Activated CD8-positive, alpha-beta memory T cell treated with anti-CD3 and anti-CD28 coated beads for 36 hours (primary cell): ENCODE measurements around the gene SHC2. TPM values are rescaled to one million over a fixed set of nuclear protein-coding genes. Genes with fewer than 3 reads are reported as not detected.

Experiments
- CTCF ChIA-PET: fragments of 350-600 bp; sonication (Branson Sonifier 250); formaldehyde crosslinking; loops from one replicate; lab custom pipeline; 2021; ENCODE audit warnings: antibody characterized with exemption; lab: Charles Lee
- POLR2A ChIA-PET: fragments of 350-600 bp; sonication (Branson Sonifier 250); formaldehyde crosslinking; loops from one replicate; lab custom pipeline; 2021; ENCODE audit warnings: antibody characterized with exemption; lab: Charles Lee
- total RNA-seq, 2 experiments: library from RNA; stranded (reverse); gene quantifications; one replicate each; pipeline ENCODE4 v1.2.3, GENCODE V29; 2021

Gene SHC2
- total RNA-seq, 2 experiments from 2014 or later = not detected

DNA sequence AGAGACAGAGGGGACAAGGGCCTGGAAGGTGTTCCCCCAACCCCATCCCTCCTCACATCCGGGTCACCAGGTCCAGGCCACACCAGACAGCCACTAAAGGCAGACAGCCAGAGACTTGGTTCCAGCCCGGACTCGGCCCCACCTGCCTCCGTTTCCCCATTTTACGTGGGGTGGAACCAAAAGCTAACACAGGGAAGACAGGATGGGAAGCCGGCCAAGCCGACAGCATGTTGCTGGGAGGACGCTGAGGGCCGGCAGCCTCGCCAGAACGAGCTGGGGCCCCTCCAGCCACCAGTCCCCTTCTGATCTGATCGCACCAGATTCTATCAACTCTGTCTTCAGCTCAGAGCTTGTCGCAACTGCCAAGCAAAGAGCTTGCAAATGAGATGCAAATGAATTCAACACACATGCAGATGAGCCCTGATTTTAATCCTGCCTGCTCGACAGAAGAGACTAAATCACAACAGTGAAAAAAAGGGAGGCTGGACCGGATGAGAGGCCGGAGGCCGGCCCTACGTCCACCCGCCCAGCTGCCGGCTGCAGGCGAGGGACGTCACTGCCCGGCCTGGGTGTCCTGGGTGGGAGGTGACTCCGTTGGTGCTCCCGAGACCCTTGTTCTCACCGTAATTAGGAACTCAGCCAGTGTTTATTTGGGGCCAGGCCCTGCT lies 17.5 kb upstream of the SHC2 start:
- ChIA-PET POLR2A (no interaction called here), CTCF (no interaction called here)

DNA sequence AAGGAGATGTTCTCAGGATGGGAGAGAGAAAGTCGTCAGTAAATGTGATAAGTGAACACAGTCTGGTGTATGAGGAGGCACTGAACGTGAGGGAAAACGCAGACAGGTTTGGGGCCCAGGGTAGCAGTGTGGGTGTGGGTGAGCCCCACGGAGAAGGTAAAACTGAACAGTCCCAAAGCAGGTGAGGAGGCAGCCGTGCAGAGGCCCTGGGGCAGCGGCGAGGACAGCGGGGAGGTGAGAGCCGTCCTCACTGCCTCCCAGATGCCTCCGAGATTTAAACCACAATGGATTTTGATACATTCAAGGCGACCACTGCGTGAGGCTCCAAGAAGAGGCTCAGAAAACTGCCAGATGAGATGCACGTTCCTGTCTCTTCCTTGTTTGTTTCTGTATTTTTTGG lies 14.5 kb upstream of the SHC2 start:
- CTCF ChIA-PET = no interaction called here
- POLR2A ChIA-PET = no interaction called here

DNA sequence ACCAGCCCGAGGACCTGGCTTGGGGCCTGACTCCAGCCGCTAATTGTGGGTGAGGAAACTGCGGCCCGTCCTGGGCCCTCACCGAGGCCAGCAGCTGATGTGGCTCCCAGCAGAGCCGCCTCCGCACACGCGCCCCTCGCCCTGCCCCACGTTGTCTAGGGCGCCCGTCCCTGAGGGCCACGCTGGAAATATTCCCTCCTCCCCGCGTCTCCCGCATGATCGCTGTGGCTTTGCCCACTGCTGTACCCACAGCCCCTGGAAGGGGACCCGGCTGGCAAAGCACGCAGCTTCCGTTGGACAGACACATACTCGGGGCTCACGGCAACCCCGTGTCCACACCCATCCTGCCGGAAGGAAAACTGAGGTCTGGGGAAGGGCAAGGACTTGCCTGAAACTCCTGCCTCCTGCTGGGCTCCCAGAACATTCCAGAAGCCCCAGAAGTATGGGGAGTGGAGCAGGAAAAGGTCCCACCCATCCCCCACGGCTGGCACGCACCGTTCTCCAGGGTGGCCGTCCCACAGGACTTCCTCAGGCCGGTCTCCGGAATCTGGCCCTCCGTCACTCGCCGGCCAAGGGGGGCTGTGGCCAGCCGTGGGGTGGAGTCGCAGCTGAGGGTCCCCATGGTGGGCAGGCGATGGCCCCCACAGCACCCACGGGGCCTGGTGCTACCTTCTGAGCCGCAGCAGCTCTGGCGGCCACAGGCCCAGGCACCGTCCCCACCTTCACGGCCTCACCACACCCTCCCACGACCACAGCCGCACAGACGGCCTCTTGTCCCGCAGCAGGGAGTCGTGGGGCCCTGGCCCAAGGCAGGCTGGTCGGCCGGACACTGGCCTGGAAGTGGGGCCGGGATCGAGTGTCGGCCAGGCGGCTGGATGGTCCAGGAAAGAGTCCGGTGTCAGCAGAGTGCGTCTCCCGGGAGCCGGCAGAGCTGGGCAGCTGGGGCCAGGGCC lies 13.6 kb upstream of the SHC2 start:
- POLR2A ChIA-PET = no interaction called here

DNA sequence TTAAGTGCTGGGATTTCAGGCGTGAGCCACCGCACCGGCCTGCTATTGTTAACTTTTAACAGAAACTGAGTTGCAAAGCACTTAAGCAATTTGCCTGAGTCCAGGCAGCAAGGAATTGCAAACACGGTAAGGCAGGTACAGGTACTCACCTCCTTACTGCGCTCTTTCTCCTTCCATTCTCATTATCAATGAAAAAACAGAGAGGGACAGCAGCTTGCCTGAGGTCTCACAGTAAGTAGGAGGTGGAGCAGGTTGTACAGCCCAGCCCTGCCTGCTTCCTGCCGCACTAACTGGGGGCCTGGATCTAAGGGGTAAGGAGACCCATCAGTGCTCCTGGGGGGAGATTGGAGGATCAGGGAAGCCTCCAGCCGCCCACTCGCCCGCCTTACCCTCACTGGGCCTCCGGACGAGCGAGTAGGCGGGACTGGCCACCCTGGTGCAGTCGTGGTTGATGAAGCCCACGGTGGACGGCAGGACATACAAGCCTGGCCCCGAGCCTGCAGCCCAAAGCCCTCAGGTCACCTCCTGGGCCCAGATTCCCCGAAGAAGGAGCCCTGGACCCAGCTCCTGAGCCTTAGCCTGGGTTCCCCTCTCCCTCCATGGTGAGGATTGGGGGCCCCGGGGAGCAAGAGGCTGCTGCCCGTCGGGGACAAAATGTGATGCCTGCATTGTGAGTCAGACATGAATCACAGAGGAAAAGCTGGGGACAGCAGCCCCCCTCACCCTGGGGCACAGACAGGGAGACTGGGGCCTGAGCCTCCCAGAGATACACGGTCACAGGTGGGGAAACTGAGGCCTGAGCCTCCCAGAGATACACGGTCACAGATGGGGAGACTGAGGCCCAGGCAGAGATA lies 11.4 kb upstream of the SHC2 start:
- CTCF ChIA-PET = no interaction called here
- POLR2A ChIA-PET = no interaction called here

More for the DNA sequence above, 13.6 kb upstream of the SHC2 start:
- CTCF ChIA-PET = no interaction called here

DNA sequence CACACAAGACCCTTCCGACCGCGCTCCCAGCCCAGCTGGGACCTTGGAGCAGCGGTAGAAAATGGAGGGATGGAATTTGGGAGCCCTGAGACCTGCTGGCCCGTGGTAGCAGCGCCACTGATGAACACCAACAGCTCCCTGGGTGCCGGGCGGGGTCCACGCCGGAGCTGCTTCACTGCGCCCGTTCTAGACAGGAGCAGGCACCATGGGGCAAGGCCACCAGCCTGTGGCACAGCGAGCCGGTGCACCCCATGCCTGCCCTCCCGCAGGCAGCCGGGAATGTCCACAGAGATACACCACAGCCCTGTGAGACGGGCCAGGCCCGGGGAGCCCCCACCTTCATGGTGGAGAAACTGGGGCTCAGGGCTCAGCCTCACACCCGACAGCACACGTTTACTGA lies 9.9 kb upstream of the SHC2 start:
- POLR2A ChIA-PET = no interaction called here

DNA sequence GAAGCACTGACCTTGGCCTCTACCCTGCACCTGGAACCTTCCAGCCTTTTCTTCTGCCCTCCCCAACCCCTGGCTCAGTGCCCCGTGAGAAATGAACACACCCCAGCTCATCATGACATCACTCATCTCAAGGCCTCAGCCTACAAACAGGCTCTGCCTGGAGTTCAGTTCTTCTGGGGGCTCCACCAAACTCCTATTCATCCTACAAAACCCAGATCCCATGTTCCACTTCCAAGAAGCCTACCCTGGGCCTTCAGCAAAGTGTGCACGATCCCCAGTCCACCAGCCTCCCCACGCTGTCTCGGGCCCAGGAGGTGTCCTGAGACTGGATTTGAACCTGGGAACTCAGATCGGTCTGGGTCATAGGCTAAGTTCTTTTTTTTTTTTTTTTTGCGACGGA lies 9.0 kb upstream of the SHC2 start:
- ChIA-PET POLR2A (no interaction called here), CTCF (no interaction called here)

More for the DNA sequence above, 9.9 kb upstream of the SHC2 start:
- CTCF ChIA-PET = no interaction called here

DNA sequence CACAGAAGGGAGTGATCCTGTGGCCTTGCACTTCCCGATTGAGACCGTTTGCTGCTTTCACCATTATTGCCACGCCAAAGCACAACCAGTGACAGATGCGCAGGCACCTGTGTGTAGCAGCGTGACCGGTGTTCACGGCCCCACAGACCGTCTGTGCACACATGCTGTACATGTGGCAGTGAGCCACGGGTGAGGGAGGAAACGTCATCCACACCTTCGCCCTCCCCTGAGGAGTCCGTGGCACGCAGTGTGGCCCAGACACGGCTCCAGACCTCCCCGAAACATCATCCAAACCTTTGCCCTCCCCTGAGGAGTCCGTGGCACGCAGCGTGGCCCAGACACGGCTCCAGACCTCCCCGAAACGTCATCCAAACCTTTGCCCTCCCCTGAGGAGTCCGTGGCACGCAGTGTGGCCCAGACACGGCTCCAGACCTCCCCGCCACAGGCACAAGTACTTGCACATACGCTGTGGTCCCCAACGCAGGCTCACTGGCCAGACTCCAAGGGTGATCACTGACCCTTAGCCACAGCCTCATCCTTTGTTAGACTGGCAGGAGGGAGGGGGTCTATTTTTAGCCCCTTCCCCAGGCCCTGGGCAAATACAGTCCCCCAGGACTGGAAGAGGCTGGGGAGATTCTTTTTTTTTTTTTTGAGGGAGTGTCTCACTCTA lies 7.9 kb upstream of the SHC2 start:
- ChIA-PET CTCF (no interaction called here), POLR2A (no interaction called here)

DNA sequence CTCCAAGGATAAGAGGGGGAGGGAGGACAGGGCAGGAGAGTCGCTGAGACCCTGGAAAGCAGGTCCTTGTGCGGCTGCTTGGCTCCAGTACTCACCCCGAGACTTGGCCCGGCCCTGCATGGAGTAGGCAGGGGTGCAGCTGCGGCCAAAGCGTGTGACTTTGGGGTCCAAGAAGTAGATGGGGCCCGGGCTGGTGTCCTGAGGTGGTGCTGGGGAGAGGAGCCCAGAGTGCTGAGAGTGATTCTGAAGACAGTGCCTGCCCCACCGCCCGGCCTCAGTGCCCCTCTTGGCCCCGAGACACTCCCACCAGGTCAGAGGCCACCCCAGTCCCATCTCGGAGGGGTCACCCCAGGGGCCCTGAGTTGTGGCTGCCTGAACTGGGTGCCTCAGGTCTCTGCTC lies 6.7 kb upstream of the SHC2 start:
- POLR2A ChIA-PET = no interaction called here
- CTCF ChIA-PET = no interaction called here

DNA sequence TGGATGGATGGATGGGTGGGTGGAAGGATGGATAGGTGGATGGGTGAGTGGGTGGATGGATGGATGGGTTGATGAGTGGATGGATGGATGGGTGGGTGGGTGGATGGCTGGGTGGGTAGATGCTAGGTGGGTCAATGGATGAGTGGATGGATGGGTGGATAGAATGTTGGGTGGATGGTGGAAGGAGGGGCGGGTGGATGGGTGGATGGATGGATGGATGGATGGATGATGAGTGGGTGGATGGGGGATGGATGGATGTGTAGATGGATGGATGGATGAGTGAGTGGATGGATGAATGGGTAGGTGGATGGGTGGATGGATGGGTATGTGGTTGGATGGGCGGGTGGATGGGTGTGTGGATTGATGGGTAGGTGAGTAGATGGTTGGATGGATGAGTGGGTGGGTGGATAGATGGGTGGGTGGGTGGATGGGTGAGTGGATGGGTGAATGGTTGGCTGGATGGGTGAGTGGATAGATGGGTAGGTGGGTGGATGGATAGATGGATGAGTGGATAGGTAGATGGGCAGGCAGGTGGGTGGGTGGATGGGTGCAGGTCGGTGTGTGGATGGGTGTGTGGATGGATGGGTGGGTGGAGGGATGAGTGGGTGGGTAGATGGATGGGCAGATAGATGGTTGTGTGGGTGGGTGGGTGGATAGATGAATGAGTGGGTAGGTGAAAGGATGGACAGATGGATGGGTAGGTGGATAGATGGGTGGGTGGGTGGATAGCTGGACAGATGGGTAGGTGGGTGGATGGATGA lies 4.4 kb upstream of the SHC2 start:
- POLR2A ChIA-PET = no interaction called here
- CTCF ChIA-PET = no interaction called here

DNA sequence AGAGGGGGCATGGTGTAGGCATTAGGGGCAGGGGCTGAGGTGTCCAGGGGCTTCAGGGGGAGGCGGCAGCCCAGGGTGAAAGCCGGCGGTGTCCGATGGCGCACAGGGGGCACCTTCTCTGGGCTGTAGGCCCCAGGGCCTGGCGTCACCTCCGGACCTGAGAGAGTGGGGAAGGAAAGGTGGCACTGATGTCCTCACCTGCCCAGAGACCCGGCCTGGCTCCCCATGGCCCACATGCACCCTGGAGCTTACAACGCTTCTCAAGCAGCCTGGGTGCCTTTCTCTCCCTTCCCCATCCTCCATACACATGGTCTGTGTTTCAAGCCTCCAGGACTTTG lies 3.3 kb upstream of the SHC2 start:
- POLR2A ChIA-PET = no interaction called here
- CTCF ChIA-PET = no interaction called here

DNA sequence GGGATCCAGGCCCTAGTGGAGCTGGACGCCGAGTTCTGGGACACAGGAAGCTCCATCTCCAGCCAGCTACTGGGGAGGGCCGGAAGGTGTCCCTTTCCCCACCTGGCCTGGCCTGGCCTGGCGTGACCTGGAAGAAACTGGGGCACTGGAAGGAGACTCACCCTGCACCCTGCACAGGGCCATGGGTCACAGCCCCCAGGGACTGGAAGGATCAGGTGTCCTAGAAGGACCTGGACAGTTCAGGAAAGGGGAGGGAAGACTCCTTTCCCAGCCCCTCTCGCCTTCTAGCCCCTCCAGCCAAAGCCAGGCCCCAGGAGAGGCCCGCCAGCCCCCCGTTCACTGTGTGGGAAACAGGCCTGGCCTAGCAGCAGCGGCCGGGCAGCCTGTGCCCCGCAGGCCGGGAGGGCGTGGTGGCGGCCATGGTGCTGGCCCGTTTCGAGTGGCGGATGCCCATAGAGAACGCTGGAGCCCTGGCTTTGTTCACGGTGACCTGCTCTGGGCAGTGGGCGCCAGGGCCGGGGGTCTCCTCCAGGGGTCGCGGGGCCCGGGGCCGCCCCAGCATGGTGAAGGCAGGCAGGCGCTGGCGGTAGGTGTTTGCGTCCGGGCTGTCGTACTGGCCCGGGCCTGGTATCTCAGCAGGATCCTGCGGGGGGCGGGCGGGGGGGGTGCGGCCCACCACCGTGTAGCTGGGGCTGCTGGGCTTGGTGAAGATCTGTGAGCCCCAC lies 2.8 kb upstream of the SHC2 start:
- CTCF ChIA-PET = no interaction called here
- POLR2A ChIA-PET = no interaction called here

DNA sequence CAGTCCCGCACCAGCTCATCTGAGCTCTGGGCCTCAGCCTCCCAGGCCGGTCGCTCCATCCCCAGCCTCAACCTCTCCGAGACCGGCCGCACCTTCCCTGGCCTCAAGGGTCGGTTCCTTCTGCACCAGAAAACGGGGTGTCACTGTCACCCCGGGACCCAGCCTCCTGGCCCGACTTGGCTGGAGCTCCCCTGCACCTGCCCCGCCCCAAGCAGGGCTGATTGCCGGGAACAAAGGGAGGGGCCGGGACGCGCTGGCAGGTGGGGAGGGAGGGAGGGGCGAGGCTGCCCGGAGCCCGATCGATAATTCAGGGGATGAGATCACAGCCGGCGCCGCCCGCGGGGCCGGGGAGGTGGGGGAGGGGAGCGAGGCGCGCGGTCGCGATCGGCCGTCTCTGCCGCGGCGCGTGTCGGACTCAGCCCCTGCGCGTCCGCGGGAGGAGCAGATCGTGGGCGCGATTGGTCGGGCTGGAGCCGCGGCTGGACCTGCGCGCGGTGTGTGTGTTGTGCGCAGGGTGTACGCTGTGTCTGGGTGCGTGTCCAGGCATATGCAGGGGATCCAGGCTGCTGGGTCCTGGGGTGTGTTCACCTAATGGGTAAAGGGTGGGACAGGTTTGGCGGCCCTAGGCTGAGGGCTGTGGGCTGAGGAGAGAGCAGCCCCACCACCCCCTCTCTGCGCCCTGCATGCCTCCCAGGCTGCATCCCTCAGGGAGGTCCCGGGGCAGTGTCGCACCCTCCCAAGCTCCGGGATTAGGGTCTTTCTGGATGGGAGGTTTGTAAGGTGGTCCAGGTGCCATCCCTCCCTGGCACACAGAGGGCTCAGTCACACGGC lies 1.1 kb upstream of the SHC2 start:
- ChIA-PET POLR2A (no interaction called here), CTCF (no interaction called here)

DNA sequence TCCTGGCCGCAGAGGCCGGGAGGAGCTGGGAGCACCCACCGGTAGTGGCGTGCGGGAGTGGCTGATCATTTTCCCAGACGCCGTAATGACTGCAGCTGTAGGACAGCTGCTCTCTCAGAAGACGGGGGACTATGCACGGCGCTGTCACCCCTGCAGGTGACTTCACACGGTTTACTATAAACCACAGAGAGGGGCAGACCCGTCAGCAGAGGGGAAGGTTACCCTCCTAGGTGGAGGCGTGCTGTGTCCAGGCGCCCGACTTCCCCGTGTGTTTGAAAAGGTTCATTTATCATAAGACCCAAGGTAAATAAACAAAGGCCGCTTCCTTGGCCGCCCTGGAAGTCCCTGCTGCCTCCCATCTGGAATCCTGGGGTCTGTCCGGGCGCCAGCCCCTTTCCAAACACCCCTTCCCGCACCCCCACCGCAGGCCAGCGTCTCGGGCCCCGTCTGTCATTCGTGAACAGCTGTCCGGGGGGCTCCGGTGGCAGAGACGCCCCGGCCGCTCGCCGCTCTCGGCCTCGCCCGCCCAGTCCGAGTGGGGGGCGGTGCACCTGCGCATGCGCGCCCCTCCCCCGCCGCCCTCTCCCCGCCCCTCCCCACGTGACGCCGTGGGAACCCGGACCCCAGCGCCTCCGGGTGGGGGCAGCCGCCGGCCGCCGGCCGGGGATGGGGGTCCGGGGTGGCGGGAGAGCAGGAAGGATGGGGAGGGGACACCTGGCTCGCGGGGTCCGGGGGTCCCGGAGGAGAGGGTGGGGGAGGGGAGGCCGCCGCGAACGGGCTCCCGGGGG lies 915 bp downstream of the SHC2 start:
- CTCF ChIA-PET = no interaction called here

DNA sequence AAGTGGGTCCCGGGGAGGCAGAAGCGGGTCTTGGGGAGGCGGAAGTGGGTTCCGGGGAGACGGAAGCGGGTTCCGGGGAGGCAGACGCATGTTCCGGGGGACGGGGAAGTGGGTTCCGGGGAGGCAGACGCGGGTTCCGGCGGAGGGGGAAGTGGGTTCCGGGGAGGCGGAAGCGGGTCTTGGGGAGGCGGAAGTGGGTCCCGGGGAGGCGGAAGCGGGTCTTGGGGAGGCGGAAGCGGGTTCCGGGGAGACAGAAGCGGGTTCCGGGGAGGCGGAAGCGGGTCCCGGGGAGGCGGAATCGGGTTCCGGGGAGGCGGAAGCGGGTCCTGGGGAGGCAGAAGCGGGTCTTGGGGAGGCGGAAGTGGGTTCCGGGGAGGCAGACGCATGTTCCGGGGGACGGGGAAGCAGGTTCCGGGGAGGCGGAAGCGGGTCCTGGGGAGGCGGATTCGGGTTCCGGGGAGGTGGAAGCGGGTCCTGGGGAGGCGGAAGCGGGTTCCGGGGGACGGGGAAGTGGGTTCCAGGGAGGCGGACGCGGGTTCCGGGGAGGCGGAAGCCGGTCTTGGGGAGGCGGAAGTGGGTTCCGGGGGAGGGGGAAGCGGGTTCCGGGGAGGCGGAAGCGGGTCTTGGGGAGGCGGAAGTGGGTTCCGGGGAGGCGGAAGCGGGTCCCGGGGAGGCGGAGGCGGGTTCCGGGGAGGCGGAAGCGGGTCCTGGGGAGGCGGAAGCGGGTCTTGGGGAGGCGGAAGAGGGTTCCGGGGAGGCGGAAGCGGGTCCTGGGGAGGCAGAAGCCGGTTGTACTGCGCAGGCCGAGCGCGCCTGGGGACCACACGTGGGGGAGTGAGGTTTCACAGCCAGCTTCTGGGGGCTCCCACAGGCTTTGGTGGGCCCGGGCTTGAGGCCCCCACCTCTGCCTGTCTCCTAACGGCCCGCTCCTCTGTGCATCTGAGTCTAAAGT lies 2.5 kb downstream of the SHC2 start:
- CTCF ChIA-PET = no interaction called here
- POLR2A ChIA-PET = no interaction called here

More for the DNA sequence above, 915 bp downstream of the SHC2 start:
- POLR2A ChIA-PET = interaction anchor here (0.6 kb wide), 1 partner anchor 110 kb away, joined by 6 read pairs; no protein-coding TSS in a partner anchor

DNA sequence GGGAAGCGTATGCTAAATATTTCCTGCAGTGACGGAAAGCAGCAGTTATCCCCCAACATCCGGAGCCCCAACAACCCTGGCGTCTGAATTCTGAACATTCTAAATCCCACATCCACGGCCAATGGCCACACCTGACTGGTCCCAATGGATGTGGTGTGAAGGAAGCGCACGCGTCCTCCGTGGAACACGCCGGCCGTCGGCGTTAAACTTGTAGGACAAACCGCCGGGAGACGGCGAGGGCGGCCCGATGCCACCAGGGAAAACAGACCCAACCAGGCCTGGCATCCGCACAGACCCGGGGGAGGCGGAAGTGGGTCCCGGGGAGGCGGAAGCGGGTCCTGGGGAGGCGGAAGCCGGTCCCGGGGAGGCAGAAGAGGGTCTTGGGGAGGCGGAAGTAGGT lies 3.2 kb downstream of the SHC2 start:
- ChIA-PET POLR2A (no interaction called here), CTCF (no interaction called here)
